Endothelial cell (in vitro differentiated cells): ENCODE data around the gene TFDP3. TPM values are rescaled to one million over a fixed set of nuclear protein-coding genes. Genes with fewer than 3 reads are reported as not detected.

ENCODE experiments used
- DNase-seq: peaks from one replicate; pipeline ENCODE4 v3.0.0; 2021; ENCODE audit warnings: low spot score
- H3K27ac Mint-ChIP-seq: one replicate; pipeline ENCODE4 v1.8.0; 2021; ENCODE audit warnings: mixed read lengths, inconsistent platforms; ENCODE audit not compliant: unreplicated experiment
- H3K27me3 Mint-ChIP-seq: one replicate; pipeline ENCODE4 v1.8.0; 2021; ENCODE audit warnings: mild to moderate bottlenecking, moderate library complexity, mixed read lengths, inconsistent platforms; ENCODE audit not compliant: unreplicated experiment
- H3K36me3 Mint-ChIP-seq: one replicate; pipeline ENCODE4 v1.8.0; 2021; ENCODE audit warnings: mild to moderate bottlenecking, low read depth, mixed read lengths, inconsistent platforms; ENCODE audit not compliant: unreplicated experiment
- H3K4me1 Mint-ChIP-seq: one replicate; pipeline ENCODE4 v1.8.0; 2021; ENCODE audit warnings: mild to moderate bottlenecking, mixed read lengths, inconsistent platforms; ENCODE audit not compliant: unreplicated experiment
- H3K4me3 Mint-ChIP-seq: one replicate; pipeline ENCODE4 v1.8.0; 2021; ENCODE audit warnings: mild to moderate bottlenecking, mixed read lengths, inconsistent platforms; ENCODE audit not compliant: unreplicated experiment
- H3K9me3 Mint-ChIP-seq: one replicate; pipeline ENCODE4 v1.8.0; 2021; ENCODE audit warnings: mixed read lengths, inconsistent platforms; ENCODE audit not compliant: unreplicated experiment
- long read RNA-seq: library from polyadenylated mRNA; unstranded; transcript quantifications from one replicate; pipeline ENCODE4 v2.0.0, GENCODE V29; 2020; ENCODE audit not compliant: unreplicated experiment
- total RNA-seq: library from RNA; stranded (reverse); fragmentation: NEBNext Ultra II Directional; extraction: Animal tissue kit (Norgen Biotek cat#: 25700); gene quantifications from one replicate; pipeline ENCODE4 v1.2.1, GENCODE V29; 2021; ENCODE audit not compliant: unreplicated experiment
- TF ChIP-seq, protein P1 (sequence below): fragments of 200-600 bp; sonication (generic); IDR thresholded peaks from one replicate; pipeline ENCODE4 v1.5.0; 2021; ENCODE audit warnings: antibody characterized with exemption; ENCODE audit not compliant: unreplicated experiment

Gene TFDP3, protein sequence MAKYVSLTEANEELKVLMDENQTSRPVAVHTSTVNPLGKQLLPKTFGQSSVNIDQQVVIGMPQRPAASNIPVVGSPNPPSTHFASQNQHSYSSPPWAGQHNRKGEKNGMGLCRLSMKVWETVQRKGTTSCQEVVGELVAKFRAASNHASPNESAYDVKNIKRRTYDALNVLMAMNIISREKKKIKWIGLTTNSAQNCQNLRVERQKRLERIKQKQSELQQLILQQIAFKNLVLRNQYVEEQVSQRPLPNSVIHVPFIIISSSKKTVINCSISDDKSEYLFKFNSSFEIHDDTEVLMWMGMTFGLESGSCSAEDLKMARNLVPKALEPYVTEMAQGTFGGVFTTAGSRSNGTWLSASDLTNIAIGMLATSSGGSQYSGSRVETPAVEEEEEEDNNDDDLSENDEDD
- total RNA-seq: 0.15 TPM
- long read RNA-seq, partial matches to known transcripts: 0 of 1 reads
- long read RNA-seq, other reads (novel, unspliced or antisense): 0 of 1 reads

DNA sequence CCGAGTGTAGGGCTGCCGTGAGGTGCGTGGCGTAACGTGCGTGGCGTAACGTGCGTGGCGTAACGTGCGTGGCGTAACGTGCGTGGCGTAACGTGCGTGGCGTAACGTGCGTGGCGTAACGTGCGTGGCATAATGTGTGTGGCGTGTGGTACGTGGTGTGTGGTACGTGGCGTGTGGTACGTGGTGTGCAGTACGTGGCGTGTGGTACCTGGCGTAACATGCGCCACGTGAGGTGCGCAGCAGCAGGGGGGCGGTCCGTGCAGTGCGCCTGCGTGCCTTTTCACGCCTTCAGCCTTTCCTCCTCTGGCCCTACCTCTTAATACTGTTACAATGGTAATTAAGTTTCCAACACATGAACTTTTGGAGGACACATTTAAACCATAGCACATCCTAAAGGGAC lies at the start of gene TFDP3:
TSS of gene TFDP3 (minus strand) at position 26 of the 400 bp plus-strand sequence. CDS start 95 bp downstream, outside the sequence.
- no peaks in the 10 kb centered on the region for H3K9me3 Mint-ChIP-seq
- H3K4me1 Mint-ChIP-seq: peaks cover 9% of the 10 kb centered on the region
- no peak for DNase-seq
- H3K4me3 Mint-ChIP-seq: no peak within 1 kb of the TSS
- H3K36me3 Mint-ChIP-seq: no peaks in the 10 kb centered on the region
- H3K27ac Mint-ChIP-seq: no peak within 1 kb of the TSS
- TF ChIP-seq, protein P1, sequence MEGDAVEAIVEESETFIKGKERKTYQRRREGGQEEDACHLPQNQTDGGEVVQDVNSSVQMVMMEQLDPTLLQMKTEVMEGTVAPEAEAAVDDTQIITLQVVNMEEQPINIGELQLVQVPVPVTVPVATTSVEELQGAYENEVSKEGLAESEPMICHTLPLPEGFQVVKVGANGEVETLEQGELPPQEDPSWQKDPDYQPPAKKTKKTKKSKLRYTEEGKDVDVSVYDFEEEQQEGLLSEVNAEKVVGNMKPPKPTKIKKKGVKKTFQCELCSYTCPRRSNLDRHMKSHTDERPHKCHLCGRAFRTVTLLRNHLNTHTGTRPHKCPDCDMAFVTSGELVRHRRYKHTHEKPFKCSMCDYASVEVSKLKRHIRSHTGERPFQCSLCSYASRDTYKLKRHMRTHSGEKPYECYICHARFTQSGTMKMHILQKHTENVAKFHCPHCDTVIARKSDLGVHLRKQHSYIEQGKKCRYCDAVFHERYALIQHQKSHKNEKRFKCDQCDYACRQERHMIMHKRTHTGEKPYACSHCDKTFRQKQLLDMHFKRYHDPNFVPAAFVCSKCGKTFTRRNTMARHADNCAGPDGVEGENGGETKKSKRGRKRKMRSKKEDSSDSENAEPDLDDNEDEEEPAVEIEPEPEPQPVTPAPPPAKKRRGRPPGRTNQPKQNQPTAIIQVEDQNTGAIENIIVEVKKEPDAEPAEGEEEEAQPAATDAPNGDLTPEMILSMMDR: no peak
- H3K27me3 Mint-ChIP-seq: peaks cover 4% of the 10 kb centered on the region

DNA sequence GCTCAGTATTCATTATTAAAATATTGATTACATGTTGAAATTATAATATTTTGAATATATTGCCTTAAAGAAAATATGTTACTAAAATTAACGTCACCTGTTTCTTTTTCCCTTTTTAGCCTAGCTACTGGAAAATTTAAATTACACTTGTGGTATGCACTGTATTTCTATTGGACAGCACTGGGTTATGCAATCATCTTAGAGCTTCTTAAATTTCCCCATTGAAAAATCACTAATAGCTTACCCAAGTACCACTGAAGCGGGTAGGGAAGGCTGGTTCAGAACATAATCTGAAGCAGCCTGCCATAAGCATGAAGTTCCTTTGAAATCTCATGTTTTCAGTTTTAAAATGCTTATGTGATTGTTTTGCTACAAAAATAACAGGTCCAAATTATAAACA lies 49.5 kb upstream of the TFDP3 start:
- H3K9me3 Mint-ChIP-seq: no peaks in the 10 kb centered on the region
- DNase-seq: no peak
- H3K36me3 Mint-ChIP-seq: no peaks in the 10 kb centered on the region
- H3K27ac Mint-ChIP-seq: no peak overlapping the region
- H3K4me1 Mint-ChIP-seq: no peaks in the 10 kb centered on the region
- TF ChIP-seq, protein P1: no peak
- peaks cover 3% of the 10 kb centered on the region for H3K27me3 Mint-ChIP-seq
- H3K4me3 Mint-ChIP-seq: no peak overlapping the region

DNA sequence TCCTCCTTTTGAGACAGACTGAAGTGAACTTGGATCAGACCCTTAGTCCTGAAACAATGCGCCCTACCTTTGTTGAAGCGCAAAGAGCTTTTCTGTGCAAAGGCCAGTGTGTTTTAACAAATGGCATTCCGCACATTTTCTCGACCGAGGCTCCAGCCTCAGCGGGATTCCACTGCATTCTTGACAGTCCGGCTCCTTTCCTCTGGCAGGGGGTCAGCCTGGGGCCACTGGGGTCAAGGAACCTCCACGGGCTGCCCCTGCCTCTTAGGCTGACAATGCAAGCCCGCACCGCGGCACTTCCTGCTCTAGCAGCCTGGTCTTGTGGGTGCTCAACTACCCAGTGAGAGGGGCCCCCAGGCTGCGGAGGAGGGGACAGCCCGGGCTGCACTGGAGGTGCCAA lies 47.2 kb upstream of the TFDP3 start:
- Mint-ChIP-seq H3K27me3 (peaks cover 3% of the 10 kb centered on the region), H3K9me3 (no peaks in the 10 kb centered on the region), H3K4me1 (no peaks in the 10 kb centered on the region), H3K36me3 (no peaks in the 10 kb centered on the region), H3K27ac (no peak overlapping the region), H3K4me3 (no peak overlapping the region)
- peak; percentile 37 for DNase-seq
- TF ChIP-seq, protein P1: no peak

- TF ChIP-seq, protein P1: no peak
Measured at GRCh38 chrX:133258481-133258880, 40.3 kb upstream of the TFDP3 start.

GRCh38 chrX:133254666-133255065 lies 36.5 kb upstream of the TFDP3 start:
- no peak for DNase-seq
- no peaks in the 10 kb centered on the region for H3K9me3 Mint-ChIP-seq
- peaks cover 8% of the 10 kb centered on the region for H3K4me1 Mint-ChIP-seq
- TF ChIP-seq, protein P1: no peak
- no peak overlapping the region for H3K4me3 Mint-ChIP-seq
- H3K36me3 Mint-ChIP-seq: no peaks in the 10 kb centered on the region
- H3K27ac Mint-ChIP-seq: no peak overlapping the region
- no peaks in the 10 kb centered on the region for H3K27me3 Mint-ChIP-seq

More at GRCh38 chrX:133258481-133258880, 40.3 kb upstream of the TFDP3 start:
- H3K27me3 Mint-ChIP-seq: peaks cover 2% of the 10 kb centered on the region
- no peak overlapping the region for H3K4me3 Mint-ChIP-seq
- H3K9me3 Mint-ChIP-seq: no peaks in the 10 kb centered on the region
- no peaks in the 10 kb centered on the region for H3K36me3 Mint-ChIP-seq
- H3K27ac Mint-ChIP-seq: no peak overlapping the region
- no peak for DNase-seq
- H3K4me1 Mint-ChIP-seq: no peaks in the 10 kb centered on the region
